RKO (cell line): Measurements from ENCODE around the gene OR5V1.
"Not testable (repeated sequence)": the region's sequence is repeated elsewhere in the genome, so short reads cannot be mapped to it uniquely, and the experiment has no call there.

Source experiments
- DNase-seq: peaks from one replicate; pipeline ENCODE4 v3.0.0-alpha.2; 2016; ENCODE audit warnings: low spot score

OR5V1 gene

GRCh38 chr6:29368765-29369164, at the start of gene OR5V1:
TSS of gene OR5V1 (minus strand) at chr6:29368865. CDS start at chr6:29356195, 12,670 bp downstream.
- DNase-seq = no peak

GRCh38 chr6:29414588-29414987, 45.9 kb upstream of the OR5V1 start, which contains the start of gene OR12D1:
TSS of gene OR12D1 (plus strand) at chr6:29414928.
- DNase-seq = no peak

- no peak for DNase-seq
These were observed 35.1 kb upstream of the OR5V1 start for GRCh38 chr6:29403801-29404200.

- no peak for DNase-seq
These were observed 30.9 kb upstream of the OR5V1 start for GRCh38 chr6:29399525-29399924.

- DNase-seq = no peak
These were observed 26.7 kb upstream of the OR5V1 start, which contains the start of gene OR12D2 for GRCh38 chr6:29395331-29395730. TSS of gene OR12D2 (plus strand) at chr6:29395631. CDS start at chr6:29396700, 1,069 bp downstream.

GRCh38 chr6:29388533-29388932, 19.9 kb upstream of the OR5V1 start:
- DNase-seq = no peak

GRCh38 chr6:29376003-29376402, 7.3 kb upstream of the OR5V1 start:
- peak; percentile 1 for DNase-seq

GRCh38 chr6:29375191-29375590, 6.5 kb upstream of the OR5V1 start, which contains the start of gene OR12D3:
TSS of gene OR12D3 (minus strand) at chr6:29375291. CDS start at chr6:29375287, 4 bp downstream.
- no peak for DNase-seq

- no peak for DNase-seq
These were observed 13.1 kb downstream of the OR5V1 start for GRCh38 chr6:29355603-29356002.

- DNase-seq = no peak
These were observed 13.7 kb downstream of the OR5V1 start for GRCh38 chr6:29354980-29355379.

GRCh38 chr6:29349348-29349747, 19.3 kb downstream of the OR5V1 start:
- DNase-seq = not testable (repeated sequence)

- DNase-seq = no peak
These were observed 23.3 kb downstream of the OR5V1 start for GRCh38 chr6:29345380-29345779.

GRCh38 chr6:29336269-29336668, 32.4 kb downstream of the OR5V1 start:
- no peak for DNase-seq

- DNase-seq = no peak
These were observed 36.0 kb downstream of the OR5V1 start for GRCh38 chr6:29332676-29333075.

GRCh38 chr6:29325777-29326176, 42.9 kb downstream of the OR5V1 start:
- no peak for DNase-seq

GRCh38 chr6:29323332-29323731, 45.3 kb downstream of the OR5V1 start:
- DNase-seq = not testable (repeated sequence)

GRCh38 chr6:29319931-29320330, 48.7 kb downstream of the OR5V1 start:
- no peak for DNase-seq
